Measurements from ENCODE around the gene TNK1.

The TNK1 gene

DNA sequence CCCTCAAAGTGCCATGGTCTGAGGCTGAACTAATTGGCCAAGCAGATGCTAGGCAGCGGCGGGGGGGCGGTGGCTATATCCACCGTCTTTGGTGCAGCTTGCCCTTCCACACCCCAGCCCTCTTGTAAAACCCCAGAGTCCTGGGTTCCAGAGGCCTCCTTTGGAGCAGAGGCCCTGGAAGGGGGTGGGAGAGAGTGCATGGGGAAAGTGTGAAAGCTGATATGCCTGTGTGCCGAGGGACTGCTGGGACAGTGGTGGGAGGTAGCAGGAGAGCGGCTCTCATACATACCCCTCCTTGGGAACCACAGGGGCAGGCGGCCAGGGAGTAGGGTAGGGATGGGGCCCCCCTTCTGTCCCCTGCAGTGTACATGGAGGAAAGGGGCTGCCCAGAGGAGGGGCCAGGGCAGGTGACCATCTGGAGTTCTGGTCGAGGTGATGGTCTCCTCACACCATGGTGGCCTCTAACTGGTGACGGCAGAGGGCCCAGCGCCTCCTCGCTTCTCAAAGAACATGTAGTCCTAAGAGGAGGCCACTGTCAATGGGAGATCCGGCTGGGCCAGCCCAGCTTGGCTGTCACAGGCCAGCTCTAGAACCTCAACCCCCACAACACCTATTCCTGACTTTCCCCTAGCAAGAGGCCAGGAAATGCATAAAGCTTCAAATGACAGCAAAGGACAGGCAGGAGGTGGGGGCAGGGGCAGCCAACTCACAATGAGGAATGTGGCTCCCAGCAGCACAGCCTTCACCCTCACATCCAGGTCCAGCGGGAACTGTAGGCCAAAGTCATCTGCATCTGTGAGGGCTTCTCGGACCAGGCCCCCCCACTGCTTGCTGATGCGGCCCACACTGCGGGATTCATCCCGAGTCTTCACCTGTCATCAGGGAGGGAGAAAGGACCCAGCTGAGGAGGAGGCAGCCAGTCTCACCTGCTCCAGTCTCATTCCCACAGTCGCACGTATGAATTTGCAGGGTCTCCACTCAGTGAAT lies 9.3 kb downstream of the TNK1 start:
- H3K9me3 ChIP-seq (ENCODE audit: control insufficient read depth, insufficient read depth, low read length) = no peaks in the 10 kb centered on the region
- H3K9ac ChIP-seq (ENCODE audit: low read depth, low read length) = no peak overlapping the region
- peaks cover 6% of the 10 kb centered on the region; the same call in 1 of the 2 replicates for H3K4me1 ChIP-seq (ENCODE audit: insufficient read depth, low read length)
- H3K36me3 ChIP-seq (ENCODE audit: insufficient read depth, low read length) = peaks cover 3% of the 10 kb centered on the region; the same call in 1 of the 2 replicates

DNA sequence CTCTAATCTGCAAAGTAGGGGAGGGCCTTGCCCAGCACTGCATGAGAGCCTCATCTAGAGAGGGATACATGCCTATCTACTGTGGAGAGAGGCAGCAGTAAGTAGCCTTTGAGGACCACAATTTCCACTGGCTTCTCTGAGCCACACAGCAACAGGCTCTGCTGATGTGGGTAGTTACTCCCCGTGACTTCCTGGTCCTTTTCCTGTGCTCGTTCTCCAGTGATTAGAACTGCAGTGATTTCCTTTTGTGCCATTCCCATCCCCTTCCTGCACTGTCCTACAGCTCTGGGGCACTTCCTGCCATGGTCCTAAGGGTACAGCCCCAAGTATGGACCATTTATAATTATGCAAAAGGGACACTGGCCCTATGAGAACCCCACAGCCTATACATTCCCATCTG lies 10.4 kb downstream of the TNK1 start:
- no peak overlapping the region for H3K9ac ChIP-seq (ENCODE audit: low read depth, low read length)
- H3K9me3 ChIP-seq (ENCODE audit: control insufficient read depth, insufficient read depth, low read length) = no peaks in the 10 kb centered on the region
- peaks cover 6% of the 10 kb centered on the region; the same call in 1 of the 2 replicates for H3K4me1 ChIP-seq (ENCODE audit: insufficient read depth, low read length)
- H3K36me3 ChIP-seq (ENCODE audit: insufficient read depth, low read length) = peaks cover 3% of the 10 kb centered on the region; the same call in 1 of the 2 replicates

DNA sequence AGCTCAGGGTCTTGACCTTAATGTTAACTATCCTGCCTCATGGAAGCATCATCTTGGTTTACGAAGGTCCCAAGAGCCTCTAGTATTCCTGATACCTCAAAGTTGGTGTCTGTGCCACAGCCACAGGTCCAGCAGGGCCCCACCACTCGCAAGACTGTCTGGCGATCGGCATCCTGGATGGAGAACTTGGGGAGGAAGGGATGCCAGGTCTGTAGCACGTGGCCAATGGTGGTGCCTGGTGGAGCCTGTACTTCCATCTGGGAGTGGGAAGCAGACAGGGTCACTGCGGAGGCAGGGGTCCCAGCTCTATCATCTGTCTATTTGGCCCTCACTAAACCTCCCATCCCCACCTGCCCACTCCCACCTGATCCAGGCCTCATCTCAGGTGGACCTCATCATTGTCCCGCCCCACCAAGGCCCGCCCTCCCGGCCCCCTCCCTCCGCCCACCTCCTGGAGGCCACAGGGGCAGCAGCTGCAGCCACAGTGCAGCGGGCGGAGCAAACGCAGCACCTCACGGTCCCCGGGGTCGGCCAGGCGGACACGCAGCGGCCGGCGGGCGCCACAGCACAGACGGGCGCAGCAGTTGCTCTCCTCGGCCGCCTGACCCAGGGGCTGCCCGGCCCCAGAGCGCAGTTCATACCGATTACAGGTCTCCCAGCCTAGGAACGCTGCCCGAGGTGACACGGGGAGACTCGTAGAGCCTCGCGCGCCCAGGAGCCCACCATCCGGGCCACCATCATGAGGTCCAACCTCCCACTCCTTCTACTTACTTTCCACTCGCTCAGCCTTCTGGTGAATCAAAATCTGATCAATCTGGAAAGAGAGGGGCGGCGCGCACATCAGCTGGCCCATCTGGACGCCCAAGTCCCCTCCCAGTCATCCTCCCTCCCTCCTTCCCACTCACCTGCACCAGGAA lies 12.1 kb downstream of the TNK1 start:
- Histone ChIP-seq H3K9me3 (ENCODE audit: control insufficient read depth, insufficient read depth, low read length) (no peaks in the 10 kb centered on the region), H3K36me3 (ENCODE audit: insufficient read depth, low read length) (peaks cover 3% of the 10 kb centered on the region; the same call in 1 of the 2 replicates), H3K4me1 (ENCODE audit: insufficient read depth, low read length) (peaks cover 6% of the 10 kb centered on the region; the same call in 1 of the 2 replicates), H3K9ac (ENCODE audit: low read depth, low read length) (peak overlapping the region; percentile 78; the same call in 1 of the 2 replicates)

DNA sequence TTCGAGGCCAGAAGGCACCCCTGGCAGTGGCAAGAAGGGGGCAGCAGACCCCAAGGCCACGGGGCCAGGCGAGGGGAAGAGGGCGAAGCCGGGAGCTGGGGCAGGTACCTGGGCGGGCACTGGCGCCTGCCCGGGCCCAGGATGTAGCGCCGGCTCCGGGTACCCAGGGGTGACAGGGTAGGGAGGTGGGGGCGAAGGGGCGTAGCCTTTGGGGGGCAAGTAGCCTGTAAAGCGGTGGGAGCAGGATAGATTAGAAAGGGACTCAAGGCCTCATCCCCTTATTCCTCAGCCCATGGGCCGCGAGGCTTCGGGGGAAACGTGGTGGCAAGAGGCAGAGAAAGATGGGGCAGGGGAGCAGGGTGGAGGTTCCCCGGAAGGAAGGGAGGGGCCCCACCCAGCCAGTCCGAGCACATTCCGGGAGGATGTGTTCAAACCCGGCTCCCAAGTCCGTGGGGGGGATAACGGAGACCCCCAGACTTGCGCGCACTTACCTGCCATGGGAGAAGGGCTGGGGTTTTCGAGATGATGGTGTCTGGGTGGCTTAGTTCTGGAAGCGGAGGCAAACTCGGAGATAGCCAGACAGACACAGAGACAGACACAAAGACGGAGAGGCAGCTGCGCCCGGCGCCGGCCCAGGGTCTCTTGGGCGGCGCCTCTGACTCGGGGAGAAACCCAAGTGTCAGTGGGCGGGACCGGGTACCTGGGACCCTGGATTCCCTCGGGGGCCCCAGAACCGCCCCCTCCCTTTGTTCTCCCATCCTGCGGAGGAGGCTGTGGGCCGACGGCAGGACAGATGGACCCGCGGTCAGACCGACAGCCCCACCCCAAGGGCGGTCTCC lies 12.9 kb downstream of the TNK1 start:
- Histone ChIP-seq H3K36me3 (ENCODE audit: insufficient read depth, low read length) (peaks cover 3% of the 10 kb centered on the region; the same call in 1 of the 2 replicates), H3K4me1 (ENCODE audit: insufficient read depth, low read length) (peaks cover 6% of the 10 kb centered on the region; the same call in 1 of the 2 replicates), H3K9me3 (ENCODE audit: control insufficient read depth, insufficient read depth, low read length) (no peaks in the 10 kb centered on the region), H3K9ac (ENCODE audit: low read depth, low read length) (peak overlapping the region; percentile 78)

DNA sequence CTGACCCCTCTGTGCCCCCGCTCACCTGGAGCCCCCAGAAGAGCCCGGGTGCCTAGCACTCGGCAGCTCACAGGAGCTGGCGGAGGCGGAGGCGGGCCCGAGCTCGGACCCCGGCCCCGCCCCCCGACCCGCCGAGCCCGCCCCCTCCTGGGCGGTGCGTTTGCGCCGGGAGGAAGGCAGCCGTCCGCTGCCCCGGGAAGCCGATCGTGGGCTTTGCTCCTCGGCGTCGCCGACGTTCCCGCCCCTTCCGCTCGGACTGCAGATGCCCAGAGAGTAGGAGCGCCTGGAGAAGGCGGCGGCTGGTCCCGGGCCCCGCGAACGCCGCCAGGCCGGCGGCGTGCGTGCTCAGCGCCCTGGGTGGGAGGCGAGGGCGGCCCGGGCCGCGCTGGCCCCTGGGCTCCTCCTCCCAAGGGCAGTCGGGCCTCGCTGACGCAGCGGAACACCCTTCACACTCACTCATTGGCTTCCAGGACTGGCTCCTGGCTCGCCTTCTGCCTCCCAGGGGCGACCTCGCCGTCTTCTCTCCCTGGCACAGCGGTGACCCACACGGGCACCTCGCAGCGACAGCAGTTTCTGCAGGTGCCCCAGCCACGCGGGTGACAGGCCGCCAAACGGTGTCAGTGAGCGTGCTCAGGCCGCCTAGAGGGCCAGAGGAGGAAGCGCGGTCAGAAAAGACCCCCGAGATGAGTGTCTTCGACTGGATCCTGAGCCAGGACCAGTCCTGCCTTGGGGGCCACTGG lies 13.7 kb downstream of the TNK1 start, which contains the start of gene PLSCR3:
PLSCR3 (minus strand) TSS at position 74 of the 740 bp plus-strand sequence. CDS start 415 bp downstream, outside the sequence.
- peaks cover 3% of the 10 kb centered on the region; the same call in 1 of the 2 replicates for H3K36me3 ChIP-seq (ENCODE audit: insufficient read depth, low read length)
- H3K9ac ChIP-seq (ENCODE audit: low read depth, low read length) = peak within 1 kb of the TSS; percentile 78
- peaks cover 6% of the 10 kb centered on the region; the same call in 1 of the 2 replicates for H3K4me1 ChIP-seq (ENCODE audit: insufficient read depth, low read length)
- H3K9me3 ChIP-seq (ENCODE audit: control insufficient read depth, insufficient read depth, low read length) = no peaks in the 10 kb centered on the region

DNA sequence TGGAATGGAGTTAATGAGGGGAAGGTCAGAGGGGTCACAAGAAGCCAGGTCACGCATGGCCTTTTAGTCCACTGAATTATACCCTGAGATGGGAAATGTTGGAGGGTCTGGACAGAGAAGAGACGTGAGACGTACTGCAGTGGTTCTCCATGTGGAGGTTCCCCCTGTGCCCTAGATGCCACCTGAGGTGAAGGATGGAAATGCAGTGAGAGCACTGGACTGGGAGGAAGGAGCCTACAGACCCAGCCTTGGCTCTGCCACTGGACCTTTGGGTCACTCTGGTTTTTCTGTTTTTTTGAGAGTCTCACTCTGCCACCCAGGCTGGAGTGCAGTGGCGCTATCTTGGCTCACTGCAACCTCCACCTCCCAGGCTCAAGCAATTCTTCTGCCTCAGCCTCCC lies 15.3 kb downstream of the TNK1 start:
- peaks cover 3% of the 10 kb centered on the region; the same call in 1 of the 2 replicates for H3K36me3 ChIP-seq (ENCODE audit: insufficient read depth, low read length)
- H3K4me1 ChIP-seq (ENCODE audit: insufficient read depth, low read length) = peaks cover 2% of the 10 kb centered on the region; the same call in 1 of the 2 replicates
- H3K9ac ChIP-seq (ENCODE audit: low read depth, low read length) = no peak overlapping the region
- no peaks in the 10 kb centered on the region for H3K9me3 ChIP-seq (ENCODE audit: control insufficient read depth, insufficient read depth, low read length)

DNA sequence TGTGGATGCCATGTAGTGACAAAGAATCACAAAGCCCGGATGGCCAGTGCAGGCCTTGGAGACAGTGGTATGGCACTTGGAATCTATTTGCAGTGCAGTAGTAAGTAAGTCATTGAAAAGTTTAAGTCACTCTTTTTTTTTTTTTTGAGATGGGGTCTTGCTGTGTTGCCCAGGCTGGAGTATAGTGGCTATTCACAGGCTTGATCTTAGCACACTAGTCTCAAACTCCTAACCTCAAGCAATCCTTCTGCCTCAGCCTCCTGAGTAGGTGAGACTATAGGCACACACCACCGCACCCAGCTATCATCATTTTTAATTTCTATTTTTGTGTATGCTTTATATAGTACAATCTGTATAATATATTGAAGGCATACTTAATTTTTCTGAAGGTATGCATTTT lies 17.7 kb downstream of the TNK1 start:
- no peak overlapping the region for H3K9ac ChIP-seq (ENCODE audit: low read depth, low read length)
- H3K9me3 ChIP-seq (ENCODE audit: control insufficient read depth, insufficient read depth, low read length) = no peaks in the 10 kb centered on the region
- H3K4me1 ChIP-seq (ENCODE audit: insufficient read depth, low read length) = peaks cover 6% of the 10 kb centered on the region
- H3K36me3 ChIP-seq (ENCODE audit: insufficient read depth, low read length) = no peaks in the 10 kb centered on the region; the same call in 1 of the 2 replicates

DNA sequence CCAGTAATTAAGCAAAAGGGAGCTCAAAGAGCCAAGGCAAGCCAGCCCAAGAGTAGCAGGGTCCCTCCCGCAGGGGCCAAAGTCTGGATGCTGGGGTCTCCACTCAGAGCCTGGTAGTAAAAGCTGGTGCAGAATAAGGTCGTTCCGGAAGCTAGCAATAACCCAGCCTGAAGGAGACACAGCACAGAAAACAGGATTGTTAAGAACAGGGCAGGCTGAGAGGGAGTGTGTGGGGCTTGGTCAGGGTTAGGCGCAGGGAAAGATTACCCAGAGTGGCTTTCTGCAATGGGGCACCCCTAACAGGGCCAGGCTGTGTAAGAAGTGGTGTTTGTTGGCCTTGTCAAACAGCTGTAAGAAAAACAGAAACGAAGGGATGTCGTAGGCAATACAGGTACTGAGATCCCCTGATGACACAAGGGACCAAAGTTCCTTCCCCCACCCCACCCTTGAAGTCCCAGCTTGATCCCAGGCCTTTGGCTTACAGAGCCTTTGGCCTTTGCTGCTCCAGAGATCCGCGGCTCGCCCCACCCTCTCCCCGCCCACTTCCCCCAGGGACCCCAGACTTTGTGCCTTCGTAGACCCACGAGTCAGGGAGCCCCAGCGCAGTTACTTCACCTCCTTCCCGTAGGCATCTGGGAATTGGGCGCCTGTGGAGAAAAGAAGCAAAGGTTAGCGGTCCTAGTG lies 22.3 kb downstream of the TNK1 start:
- no peaks in the 10 kb centered on the region; the same call in 1 of the 2 replicates for H3K36me3 ChIP-seq (ENCODE audit: insufficient read depth, low read length)
- H3K4me1 ChIP-seq (ENCODE audit: insufficient read depth, low read length) = peaks cover 14% of the 10 kb centered on the region
- H3K9ac ChIP-seq (ENCODE audit: low read depth, low read length) = peak overlapping the region; percentile 77
- H3K9me3 ChIP-seq (ENCODE audit: control insufficient read depth, insufficient read depth, low read length) = no peaks in the 10 kb centered on the region

DNA sequence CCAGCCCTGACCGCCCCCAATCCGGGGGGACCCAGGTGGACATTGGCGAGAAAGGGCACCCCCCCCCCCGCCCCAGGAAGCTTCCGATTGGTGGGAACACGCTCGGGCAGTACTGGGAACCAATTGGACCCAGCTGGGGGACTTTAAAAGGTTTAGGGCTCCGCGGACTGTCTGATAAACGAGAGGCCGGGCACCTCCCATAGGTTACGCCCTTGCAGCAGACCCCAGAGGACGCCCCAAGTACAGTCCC lies 22.8 kb downstream of the TNK1 start:
- no peaks in the 10 kb centered on the region for H3K9me3 ChIP-seq (ENCODE audit: control insufficient read depth, insufficient read depth, low read length)
- H3K36me3 ChIP-seq (ENCODE audit: insufficient read depth, low read length) = no peaks in the 10 kb centered on the region; the same call in 1 of the 2 replicates
- peaks cover 14% of the 10 kb centered on the region for H3K4me1 ChIP-seq (ENCODE audit: insufficient read depth, low read length)
- peak overlapping the region; percentile 77 for H3K9ac ChIP-seq (ENCODE audit: low read depth, low read length)

DNA sequence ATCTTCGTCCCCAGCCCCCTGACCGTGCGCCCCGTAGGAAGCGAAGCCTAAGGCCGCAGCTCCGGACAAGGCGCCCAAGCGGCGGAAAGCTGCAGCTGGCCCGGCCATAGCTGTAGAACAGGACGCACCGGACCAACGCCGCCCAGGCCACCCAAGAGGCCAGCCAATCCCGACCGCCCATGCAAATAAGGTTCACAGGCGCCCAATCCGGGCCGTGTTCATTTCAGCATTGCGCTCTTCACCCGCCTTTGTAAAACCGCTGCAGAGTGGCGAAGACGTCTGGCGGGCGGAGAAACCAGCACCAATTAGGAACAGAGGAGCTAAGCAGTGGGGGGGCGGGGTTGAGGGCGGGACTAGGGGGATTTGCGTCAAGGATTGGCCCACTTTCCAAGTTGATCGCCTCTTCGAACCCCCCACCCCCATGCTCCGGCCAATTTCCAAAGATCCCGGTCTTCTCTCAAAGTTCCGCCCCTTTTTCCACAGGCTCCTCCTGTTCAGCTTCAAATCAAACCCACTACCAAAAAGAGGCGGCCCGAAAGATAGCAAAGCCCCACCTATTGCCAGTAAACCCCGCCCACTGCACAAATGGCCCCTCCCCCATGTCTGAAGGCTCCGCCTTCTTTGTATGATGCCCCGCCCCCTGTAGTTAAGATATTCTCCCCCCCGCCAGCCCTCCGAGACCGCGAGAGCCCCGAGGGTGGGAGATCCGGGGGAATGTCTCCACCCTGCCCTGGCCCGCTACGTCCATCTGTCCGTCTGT lies 23.3 kb downstream of the TNK1 start, which contains the start of gene TMEM256:
TMEM256 (minus strand) TSS at position 121 of the 760 bp plus-strand sequence; CDS start at position 108, 13 bp downstream.
- Histone ChIP-seq H3K9me3 (ENCODE audit: control insufficient read depth, insufficient read depth, low read length) (no peaks in the 10 kb centered on the region), H3K4me1 (ENCODE audit: insufficient read depth, low read length) (peaks cover 14% of the 10 kb centered on the region), H3K36me3 (ENCODE audit: insufficient read depth, low read length) (no peaks in the 10 kb centered on the region; the same call in 1 of the 2 replicates), H3K9ac (ENCODE audit: low read depth, low read length) (peak within 1 kb of the TSS; percentile 77)

DNA sequence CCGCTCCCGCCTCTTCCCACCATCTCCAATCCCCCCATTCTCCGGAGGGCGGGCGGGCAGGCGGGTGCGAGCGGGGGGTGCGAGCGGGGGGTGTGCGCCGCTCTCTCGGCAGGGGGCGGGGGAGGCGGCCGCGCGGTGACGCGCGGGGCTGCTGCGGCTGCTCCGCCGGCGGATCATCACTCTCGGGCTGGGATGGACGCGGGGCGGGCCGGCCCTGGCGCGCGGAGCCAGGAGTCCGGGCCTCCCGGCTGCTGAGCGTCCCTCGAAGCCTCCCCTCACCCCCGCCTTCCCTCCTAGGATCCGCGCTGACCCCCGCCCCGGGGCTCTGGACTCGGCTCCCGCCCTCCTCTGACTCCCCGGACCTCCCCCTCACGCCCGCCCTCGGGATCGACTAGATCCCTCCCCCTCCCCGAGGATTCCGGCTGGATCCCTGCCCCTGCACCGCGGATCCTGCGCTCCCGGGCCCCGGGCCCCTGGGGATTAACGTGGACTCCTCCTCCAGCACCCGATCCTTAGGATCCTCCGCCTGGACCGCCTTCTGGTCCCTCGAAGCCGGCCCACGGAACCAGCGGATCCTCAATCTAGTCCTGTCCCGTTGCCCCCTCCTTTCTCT lies 24.0 kb downstream of the TNK1 start:
- no peaks in the 10 kb centered on the region; the same call in 1 of the 2 replicates for H3K36me3 ChIP-seq (ENCODE audit: insufficient read depth, low read length)
- no peaks in the 10 kb centered on the region for H3K9me3 ChIP-seq (ENCODE audit: control insufficient read depth, insufficient read depth, low read length)
- peak overlapping the region; percentile 77 for H3K9ac ChIP-seq (ENCODE audit: low read depth, low read length)
- peaks cover 14% of the 10 kb centered on the region for H3K4me1 ChIP-seq (ENCODE audit: insufficient read depth, low read length)

Data from ES-I3 (cell line).